Fibroblast of skin of right quadriceps (primary cell): Measurements from ENCODE around the gene CCM2.
"Not testable (repeated sequence)": the region's sequence is repeated elsewhere in the genome, so short reads cannot be mapped to it uniquely, and the experiment has no call there.

Experiments
- DNase-seq: peaks from one replicate; pipeline ENCODE4 v3.0.0-alpha.2; 2013

CCM2 gene

GRCh38 chr7:45105588-45106188 lies 105.7 kb downstream of the CCM2 start:
- DNase-seq: no peak

- DNase-seq: no peak
These were observed 106.8 kb downstream of the CCM2 start for GRCh38 chr7:45106820-45107219.

GRCh38 chr7:45107356-45107755 lies 107.4 kb downstream of the CCM2 start:
- no peak for DNase-seq

GRCh38 chr7:45108863-45109262 lies 108.9 kb downstream of the CCM2 start:
- DNase-seq: no peak

GRCh38 chr7:45111298-45112223 lies 111.6 kb downstream of the CCM2 start, which contains the start of gene TBRG4:
Gene TBRG4 (minus strand): TSS chr7:45111697. CDS start chr7:45109237, 2,460 bp downstream.
- DNase-seq: peak; percentile 92

GRCh38 chr7:45112648-45113047 lies 112.6 kb downstream of the CCM2 start:
- no peak for DNase-seq

GRCh38 chr7:45114257-45114656 lies 114.3 kb downstream of the CCM2 start:
- DNase-seq: not testable (repeated sequence)

- no peak for DNase-seq
These were observed 114.9 kb downstream of the CCM2 start for GRCh38 chr7:45114926-45115325.

GRCh38 chr7:45116048-45116447 lies 116.0 kb downstream of the CCM2 start:
- no peak for DNase-seq

GRCh38 chr7:45117582-45117981 lies 117.6 kb downstream of the CCM2 start:
- DNase-seq: no peak

- no peak for DNase-seq
These were observed 118.3 kb downstream of the CCM2 start for GRCh38 chr7:45118292-45118691.

- DNase-seq: no peak
These were observed 118.9 kb downstream of the CCM2 start for GRCh38 chr7:45118889-45119331.

- no peak for DNase-seq
These were observed 119.5 kb downstream of the CCM2 start for GRCh38 chr7:45119550-45119949.

GRCh38 chr7:45122975-45123860 lies 123.2 kb downstream of the CCM2 start:
- DNase-seq: no peak

- DNase-seq: no peak
These were observed 124.1 kb downstream of the CCM2 start for GRCh38 chr7:45123913-45124710.

GRCh38 chr7:45125193-45125904 lies 125.3 kb downstream of the CCM2 start:
- no peak for DNase-seq
